Suprapubic skin (tissue), 4 donors: ENCODE data around the gene GIT2.

Source experiments
- EP300 ChIP-seq: sonication (generic); formaldehyde crosslinking; IDR thresholded peaks from one replicate; pipeline ENCODE4 v1.6.1; 2017; ENCODE audit warnings: antibody characterized with exemption
- POLR2AphosphoS5 ChIP-seq, 3 donors: sonication (generic); formaldehyde crosslinking; IDR thresholded peaks; one replicate each; pipeline ENCODE4 v1.6.1; 2017; ENCODE audit warnings: antibody characterized with exemption in 3 of 3

DNA sequence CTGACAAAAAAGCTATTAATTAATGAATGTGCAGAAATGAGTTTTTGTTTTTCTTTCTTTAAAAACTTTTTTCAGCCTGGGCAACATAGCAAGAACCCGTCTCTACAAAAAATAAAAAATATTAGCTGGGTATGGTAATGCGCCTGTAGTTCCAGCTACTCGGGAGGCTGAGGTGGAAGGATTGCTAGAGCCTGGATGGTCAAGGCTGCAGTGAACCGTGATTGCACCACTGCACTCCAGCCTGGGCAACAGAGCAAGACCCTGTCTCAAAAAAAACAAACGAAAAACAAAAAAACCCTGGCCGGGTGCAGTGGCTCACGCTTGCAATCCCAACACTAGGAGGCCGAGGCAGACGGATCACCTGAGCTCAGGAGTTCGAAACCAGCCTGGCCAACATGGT is 7.9 kb downstream of the GIT2 start:
- no peak for TF ChIP-seq EP300
- no peak for TF ChIP-seq POLR2AphosphoS5 (IDR thresholded peaks at IDR 0.05)
